Medulla oblongata (tissue), 1 donor: Measurements from ENCODE around the gene SEL1L3.

Experiments
- DNase-seq: peaks from one replicate; pipeline ENCODE4 v3.0.0-alpha.2; 2015; ENCODE audit errors: extremely low spot score

SEL1L3 gene

DNA sequence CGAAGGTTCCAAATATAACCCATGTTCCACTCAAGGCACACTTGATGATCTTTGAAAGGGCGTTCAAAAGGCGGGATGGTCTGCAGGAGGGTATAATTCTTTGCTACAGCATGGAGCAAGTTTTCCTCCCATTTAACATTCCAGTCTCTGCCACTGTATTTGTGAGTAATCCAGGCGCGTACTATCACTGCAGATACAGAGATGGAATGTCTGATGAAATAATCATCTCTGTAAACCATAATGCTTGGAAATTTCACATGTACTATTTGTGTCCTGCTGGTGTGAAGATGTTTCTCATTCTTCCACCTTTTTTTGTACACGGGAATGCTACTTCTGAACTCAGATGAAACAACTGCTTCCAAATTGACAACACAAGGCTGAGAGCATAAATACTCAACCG lies 15.5 kb downstream of the SEL1L3 start:
- DNase-seq, result no peak

DNA sequence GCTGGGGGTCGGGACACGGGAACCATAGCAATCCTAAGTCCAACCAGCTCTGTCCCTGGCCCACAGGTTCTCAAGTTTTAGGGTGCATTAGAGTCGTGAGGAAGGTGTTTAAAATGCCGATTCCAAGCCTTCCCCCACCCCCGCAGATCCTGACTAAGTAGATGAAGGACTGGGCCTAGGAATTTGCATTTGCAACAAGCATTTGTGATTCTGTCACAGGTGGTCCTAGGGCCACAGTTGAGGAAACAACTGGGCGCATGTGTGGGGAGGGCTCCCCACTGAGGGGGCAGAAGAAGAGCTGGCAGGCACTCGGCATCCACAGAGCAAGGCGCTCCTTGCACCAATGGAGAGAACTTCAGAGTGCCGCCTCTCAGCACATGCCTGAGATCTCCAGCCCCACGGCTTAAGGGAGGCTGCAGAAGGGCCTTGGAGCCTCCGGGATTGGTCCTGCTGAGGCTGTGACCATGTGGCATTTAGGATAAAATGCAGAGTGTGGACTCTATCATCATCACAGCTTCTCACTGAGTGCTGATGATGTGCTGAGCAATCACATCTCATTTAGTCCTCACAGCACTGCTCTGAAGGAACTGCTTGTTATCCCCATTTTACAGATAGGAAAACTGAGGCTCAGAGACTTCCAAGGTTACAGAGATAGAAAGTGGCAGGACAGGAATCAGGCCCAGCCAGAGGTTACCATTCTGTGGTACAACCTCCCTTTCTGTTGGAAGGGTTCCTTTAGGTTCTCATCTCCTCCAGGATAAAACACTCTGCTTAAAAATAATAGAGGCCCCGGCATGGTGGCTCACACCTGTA lies 16.7 kb downstream of the SEL1L3 start:
- DNase-seq, result no peak

DNA sequence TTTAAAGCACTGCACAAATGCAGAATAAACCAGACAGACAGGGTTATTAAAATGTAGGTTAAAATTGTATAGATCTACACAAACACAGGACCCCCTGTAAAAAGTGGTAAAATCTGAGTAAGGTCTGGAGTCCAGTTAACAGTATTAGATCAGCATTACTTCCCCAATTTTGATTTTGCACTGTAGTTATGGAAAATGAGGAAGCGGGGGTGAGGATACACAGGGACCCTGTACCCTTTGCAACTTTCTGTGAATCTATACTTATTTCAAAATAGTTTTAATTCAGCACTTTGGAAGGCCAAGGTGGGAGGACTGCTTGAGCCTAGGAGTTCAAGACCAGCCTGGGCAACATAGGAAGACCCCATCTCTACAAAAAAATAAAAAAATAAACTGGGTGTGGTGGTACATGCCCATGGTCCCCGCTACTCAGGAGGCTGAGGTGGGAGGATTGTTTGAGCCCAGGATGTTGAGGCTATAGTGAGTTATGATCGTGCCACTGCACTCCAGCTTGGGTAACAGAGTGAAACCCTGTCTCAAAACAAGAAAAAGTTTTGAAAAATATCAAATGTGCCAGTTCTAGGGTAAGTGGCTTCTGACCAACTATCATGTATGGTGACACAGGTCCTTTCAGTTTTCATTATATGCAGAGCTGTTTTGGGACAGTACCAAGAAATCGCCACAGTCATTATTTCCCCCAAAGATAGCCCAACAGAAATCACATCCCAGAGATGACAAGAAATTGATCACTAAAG lies 17.7 kb downstream of the SEL1L3 start:
- no peak for DNase-seq

DNA sequence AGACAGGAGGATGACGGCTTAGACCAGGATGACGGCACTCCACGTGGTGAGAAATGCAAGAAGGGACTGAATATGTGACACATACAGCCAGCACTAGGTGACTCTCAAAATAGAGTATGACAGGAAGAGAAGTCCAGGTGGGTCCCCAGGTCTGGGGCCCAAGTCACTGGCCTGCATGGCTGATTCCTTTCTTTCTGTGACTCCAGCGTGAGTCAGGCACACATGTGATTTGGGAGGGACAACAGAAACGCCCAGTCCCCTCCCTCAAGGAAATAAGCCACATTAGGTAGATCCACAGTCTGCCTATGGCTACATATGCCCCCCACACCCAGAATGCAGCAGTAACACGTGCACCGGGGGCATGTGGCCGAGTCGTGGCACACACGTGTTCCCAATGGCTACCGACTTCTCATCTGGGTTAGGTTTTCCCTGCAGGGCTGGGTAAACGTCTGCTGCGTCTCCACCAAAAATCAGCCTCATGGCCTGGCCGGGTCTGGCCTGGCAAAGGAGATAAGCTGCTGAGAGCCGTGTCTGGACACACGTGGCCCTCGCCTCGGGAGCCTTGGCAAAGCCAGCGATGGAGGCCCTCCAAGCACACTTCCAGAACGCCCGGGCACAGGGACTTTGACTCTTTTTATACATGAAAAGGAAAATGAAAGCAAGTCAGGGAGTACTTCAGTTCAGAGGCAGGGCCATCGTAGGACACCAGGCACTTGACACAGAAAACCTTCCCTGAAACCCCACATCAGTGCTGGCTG lies 19.3 kb downstream of the SEL1L3 start:
- peak; percentile 41 for DNase-seq

DNA sequence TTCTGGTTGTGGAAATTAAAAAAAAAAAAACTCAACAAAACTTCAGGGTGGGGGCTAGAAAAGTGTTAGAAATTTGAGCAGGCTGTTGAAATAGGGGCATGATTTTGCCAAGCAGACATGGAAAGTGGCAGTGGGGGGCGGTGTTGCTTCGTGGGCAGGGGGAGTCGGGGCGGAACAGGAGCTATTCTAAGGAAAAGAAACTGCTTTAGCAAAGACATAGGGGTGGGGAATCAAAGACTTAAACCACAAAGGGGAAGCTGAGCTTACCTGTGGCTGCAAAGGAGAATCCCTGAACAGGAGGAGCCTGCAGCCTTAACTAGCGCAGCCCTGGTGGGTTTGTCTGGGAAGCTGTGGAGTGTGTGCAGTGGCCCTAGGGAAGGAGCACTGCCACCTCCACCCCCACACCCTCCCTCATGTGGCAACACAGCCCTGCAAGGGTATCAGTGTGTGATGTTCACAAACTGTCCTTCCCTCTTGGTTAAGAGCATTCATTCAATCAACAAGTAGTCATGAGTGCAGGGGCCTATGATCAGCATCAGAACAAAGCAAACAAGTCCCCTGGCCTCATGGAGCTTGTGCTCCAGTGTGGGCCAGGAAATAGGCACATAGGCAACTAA lies 20.5 kb downstream of the SEL1L3 start:
- DNase-seq, result no peak

DNA sequence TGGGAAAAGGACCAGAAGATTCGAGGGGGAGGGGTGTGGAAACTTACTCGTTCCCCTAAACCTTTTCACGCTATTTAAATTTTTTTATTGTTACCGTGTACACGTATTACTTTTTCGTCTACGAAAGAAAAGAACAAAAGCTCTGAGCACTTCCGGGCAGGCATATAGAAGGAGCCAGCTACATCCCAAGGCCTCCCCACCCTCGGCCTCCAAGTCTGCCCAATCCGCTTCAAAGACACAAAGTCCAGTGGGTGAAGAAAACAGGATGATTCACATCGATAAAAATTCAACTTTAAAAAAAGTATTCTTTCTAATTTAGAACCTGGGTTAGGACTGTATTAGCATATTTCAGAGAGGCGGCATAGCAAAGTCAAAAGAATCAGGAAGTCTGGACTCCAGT lies 23.1 kb downstream of the SEL1L3 start:
- no peak for DNase-seq

DNA sequence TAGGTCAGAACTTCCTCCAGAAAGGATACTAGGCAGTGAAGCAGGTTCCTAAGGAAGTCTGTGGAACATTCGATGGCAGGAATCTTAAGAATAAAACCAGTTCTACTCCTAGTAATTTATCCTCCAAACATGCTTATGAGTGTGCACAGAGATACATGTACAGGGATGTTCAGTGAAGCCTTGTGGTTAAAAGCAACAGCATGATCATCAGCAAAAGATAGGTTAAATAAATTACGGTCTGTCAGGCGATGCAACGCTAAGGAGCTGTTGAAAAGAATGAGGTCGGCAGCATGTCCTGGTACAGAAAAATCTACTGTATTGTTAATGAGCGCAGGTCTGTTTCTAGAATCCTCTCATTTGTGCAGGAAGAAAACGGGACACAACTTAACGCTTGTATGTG lies 23.6 kb downstream of the SEL1L3 start:
- no peak for DNase-seq

DNA sequence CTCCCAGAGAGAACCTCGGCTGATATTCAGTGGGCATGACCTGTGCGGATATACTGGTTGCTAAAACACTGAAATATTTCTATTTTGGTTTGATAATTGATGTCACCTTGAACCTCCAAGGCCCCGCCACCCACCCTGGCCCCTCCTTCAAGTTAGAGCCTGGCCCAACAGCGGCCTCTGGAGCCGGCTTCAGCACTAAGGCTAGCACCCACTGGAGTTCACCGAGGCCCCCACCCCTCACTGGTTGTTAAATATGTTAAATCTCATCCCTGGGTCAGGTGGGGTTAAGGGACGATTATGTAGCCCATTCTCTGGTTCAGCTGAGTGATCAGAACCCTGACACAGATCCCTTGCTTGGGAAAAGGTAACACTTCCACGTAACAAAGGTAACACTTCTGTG lies 24.3 kb downstream of the SEL1L3 start:
- DNase-seq, result no peak

DNA sequence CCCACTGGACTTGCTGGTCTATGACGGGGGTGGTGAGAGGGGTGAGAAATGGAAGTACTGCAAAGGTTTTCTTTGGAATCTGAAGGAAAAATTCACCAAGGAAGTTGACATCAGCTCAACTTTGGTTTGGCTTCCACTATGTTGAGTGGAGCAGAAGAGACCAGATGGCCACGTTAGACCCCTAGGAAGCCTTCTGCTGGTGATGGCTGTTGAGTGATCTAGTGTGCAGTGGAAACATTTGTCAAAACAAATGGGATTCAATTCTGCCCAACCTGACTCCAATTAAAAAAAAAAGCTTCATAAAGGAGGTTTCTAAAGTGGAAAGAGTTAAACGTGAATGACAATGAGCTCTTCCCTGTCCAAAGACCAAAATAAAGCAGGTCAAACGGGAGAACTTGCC lies 25.7 kb downstream of the SEL1L3 start:
- DNase-seq, result no peak

DNA sequence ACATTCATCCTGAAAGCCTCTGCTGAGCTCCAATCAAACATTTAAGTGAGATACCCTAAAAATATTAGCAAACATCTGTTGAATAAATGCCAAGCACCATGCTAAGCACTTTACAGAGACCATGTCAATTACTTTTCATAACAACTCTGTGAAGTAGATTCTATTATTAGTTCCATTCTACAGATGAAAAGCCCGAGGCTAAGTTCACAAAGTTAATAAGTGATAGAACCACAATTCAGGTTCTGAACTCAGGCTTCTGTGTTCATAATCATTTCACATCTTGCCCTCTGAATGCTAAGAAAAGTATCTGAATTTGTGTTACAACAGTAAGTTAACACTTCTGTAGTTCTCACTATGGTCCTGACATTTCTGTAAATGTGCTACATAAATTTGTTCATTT lies 27.4 kb downstream of the SEL1L3 start:
- DNase-seq, result no peak

DNA sequence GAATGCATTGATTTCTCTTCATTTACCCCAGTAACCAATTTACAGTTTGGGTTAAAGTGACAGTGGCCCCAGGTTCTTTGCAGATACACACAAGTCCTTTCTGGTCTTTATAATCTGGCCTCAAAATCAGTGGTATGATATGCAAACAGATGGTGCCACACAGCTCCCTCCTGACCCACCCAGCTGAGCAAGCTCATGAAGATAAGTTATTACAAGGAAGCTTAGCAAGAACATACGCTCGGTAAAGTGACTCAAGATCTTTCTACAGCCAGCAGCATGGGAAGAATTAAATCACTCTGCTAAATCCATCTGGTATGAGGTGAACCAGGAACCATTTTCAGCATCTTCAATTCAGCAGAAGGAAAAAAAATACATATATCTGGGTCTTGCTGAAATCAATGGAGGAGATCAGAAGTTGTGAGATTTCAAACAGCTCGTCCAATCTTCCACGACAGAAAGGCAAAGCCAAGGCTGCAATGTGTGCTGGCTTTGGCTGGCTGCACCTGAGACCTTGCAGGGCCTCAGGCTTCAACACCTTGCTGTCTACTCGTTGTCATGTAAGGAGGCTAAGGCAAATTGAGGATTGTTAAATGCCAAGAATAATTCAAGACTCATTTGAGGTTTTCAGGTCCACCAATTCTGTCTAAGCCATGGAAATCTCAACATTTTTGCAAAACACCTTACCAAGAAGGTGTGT lies 28.2 kb downstream of the SEL1L3 start:
- DNase-seq, result no peak

DNA sequence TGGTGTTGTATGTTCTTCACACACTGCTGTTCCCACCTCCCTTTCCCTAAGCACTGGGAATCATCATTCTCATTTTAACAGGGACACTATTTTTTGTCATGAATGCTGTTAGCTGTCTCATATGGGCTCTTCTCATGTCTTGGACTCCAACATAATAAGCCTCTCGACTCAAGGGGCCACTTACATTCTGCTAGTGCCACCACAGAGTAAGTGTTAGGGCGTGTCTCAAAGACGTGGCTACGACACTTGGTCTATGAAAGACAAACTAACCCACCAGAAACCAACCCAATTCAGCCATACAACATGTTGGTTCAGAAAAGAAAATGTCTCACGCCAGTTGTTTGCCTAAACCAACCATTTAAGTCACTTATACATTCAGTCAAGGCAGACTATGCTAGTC lies 32.2 kb downstream of the SEL1L3 start:
- no peak for DNase-seq

DNA sequence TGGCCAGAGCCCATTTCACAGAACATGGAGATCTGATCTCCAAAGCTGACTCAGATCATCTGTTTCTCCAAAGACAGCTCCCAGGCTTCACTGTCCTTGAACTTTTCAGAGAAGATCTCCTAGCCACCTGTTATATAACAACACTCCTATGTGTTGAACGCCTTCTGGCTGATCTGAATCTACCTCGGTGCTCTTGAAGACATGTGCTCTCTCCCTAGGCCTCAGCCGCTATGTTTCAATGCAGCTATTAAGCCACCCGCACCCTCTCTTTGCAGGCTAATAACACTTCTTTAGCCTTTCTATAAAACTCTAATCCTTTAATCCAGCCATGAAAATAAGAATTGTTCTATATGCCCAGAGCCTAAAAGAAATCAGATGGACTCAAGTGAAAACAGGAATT lies 34.9 kb downstream of the SEL1L3 start:
- DNase-seq, result no peak

DNA sequence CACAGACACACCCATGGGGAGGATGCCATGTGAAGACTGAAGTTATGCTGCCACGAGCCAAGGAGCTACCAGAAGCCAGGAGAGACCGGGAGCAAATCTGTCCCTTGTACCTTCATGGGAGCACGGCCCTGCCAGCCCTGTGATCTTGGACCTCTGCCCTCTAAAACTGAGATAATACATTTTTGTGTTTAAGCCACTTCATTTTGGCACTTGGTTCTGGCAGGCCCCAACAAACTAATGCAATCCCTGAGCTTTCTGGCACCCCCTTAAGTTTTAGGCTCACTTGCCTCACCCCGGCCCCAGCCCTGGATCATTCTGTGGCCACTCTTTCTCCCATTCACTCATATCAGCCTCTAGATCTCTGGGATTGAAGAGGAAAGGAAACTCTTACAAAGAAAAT lies 35.4 kb downstream of the SEL1L3 start:
- DNase-seq, result no peak

DNA sequence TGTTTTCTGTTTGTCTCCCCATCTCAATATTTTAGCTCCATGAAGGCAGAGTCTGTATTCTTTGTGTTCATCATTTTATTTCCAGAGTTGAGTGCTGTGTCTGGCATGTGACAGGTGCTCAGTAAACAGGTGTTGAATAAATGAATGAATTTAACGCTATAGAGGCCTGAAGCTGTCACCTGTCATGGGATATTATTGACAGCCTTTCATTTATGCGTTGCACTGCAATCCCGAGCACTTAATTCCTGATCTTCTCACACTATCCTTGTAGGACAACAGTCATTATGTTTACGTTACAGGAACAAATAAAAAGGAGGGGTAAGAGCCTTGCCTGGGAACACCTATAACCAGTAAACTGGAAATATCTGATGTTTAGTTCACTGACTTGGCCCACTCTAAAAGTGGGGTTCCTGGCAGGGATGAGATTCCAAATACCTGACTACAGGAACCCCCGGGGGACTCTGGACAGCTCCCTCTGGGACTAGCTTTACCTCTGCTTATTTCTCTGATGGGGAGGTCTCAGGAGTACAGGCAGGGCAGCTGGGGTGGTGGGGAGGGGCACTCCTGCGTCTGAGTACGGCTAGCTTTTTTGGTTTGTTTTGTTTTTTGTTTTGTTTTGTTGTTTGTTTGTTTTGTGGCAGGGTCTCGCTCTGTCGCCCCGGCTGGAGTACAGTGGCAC lies 36.6 kb downstream of the SEL1L3 start:
- DNase-seq, result no peak

DNA sequence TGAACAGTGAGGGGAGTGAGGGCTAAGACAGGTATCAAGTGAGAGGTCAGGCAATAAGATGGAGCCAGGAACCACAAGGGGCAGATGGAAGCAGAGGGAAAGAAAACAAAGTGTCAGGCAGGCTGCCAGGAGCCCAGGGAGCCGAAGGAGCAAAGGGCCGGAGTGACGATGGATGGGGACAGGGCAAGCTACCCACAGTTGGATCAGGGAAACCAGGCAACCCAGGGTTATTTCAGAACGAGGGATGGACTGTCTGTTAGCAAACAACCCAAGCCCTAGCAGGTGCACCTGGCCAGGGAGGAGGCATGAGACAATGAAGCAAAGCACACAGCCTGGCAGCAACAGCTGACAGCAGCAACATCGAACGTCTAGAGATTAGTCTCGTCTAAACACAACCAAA lies 39.2 kb downstream of the SEL1L3 start:
- DNase-seq, result no peak

DNA sequence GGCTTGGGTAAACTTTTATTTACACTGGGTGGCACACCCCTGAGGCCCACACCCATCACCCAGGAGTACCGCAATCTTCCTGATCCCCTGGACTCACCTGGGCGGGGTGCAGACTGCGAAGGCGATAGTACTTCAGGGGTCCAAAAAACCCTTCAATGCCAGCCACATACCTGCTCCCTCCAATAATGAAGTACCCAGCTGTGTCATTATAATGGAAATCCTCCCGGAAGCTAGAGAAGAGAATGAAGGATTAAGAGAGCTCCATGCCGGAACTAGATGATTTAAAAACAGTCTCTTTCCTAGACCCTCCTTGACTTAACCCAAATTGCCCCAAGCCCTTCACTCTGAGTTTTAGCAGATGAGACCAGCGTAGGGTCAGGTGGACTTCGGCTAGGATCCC lies 40.9 kb downstream of the SEL1L3 start:
- no peak for DNase-seq

DNA sequence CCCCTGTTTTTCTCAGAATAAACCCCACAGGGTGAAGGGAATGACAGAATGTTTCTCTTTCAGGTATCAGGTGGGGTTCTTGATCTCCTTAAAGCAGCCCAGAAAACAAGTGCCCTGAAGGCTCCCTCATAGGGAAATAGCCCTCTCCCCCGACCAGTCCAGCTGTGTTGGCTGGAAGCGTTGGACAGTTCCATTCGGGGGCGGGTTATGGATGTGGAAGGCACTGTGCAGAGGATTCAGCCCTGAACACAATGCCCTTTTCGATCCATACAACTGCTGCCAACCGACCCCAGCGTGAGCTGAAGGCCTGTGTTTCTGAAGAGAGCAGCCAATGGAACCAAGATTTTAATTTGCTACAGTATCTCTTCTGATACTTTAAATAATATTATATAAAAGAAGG lies 41.5 kb downstream of the SEL1L3 start:
- no peak for DNase-seq

DNA sequence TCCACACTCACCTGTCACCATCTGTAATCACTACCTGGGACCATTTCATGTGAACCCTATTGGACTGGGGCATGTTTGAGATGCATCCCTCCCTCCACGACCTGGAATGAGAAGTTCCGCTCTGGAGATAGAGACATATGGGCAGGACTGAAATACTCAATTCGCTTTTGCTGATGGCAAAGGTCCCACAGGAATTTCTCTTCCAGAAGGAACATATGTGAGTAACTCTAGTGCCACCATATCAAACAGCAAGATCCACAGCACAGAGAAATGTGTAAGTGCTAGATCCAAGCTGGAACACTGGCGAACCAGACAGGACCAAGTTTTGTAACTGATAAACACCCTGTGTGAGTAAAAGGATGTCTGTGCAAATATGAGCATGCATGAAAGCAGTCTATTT lies 43.9 kb downstream of the SEL1L3 start:
- no peak for DNase-seq

DNA sequence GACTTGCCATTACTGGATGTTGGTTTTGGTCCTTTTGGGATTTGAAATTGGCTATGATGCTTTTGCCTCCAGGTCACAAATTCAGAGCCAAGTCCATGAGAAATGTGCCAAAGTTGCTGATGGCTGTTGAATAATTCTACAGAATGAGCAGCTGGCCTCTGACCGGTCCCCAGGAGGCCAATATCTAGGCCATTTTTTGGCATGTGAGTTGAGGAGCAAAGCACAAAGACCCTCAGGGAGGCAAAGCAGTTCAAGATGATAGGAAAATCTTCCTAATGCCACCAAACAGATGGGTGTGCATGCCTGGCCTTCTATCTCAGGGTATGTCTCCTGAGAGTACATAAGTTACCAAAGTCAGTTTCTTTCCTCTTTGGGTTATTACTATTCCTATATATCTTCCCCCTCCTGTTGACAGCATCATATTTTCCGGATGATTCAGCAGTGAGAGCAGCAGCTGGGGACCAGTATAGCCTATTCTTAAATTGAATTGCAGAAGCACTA lies 44.4 kb downstream of the SEL1L3 start:
- no peak for DNase-seq
